ENCODE measurements around the gene ZACN.
"Not testable (repeated sequence)": the region's sequence is repeated elsewhere in the genome, so short reads cannot be mapped to it uniquely, and the experiment has no call there.

Gene ZACN

GRCh38 chr17:76078860-76079534 lies at the start of gene ZACN:
ZACN (plus strand) TSS chr17:76079182; CDS start chr17:76079265, 83 bp downstream.
- no peak for DNase-seq

DNA sequence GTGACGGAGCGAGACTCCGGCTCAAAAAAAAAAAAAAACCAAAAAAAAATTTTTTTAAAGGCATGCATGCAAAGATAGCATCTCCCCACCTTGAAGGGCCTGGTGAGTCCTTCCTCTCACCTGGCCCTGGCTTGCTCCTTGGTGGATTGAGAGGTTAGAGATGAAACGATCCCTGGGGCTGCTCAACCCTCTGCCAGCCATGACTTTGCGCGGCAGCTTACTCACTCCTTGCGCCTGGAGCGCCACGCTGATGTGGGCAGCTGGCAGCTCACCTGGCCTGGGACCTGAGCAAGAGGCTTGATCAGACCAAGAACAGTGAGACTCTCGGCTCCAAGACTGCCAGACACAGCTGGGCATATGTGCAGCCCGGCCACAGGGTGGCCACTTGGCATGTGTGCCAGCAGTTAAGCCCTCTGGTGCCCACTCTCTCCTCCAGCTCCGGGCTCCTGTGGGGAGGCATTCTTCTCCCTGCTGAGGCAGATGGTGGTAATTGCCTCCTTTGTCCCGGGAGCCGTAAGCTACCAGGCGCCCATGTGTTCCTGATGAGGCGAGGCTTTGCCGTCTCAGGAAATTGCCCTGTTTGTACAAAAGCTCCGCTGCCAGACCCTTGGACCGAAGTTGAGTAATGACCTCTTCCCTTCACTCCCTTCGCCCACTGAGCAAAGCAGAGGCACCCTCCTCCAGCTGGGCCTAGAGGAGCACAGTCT lies 46.8 kb upstream of the ZACN start:
- no peak for DNase-seq

GRCh38 chr17:76032780-76033108 lies 46.2 kb upstream of the ZACN start:
- no peak for DNase-seq

DNA sequence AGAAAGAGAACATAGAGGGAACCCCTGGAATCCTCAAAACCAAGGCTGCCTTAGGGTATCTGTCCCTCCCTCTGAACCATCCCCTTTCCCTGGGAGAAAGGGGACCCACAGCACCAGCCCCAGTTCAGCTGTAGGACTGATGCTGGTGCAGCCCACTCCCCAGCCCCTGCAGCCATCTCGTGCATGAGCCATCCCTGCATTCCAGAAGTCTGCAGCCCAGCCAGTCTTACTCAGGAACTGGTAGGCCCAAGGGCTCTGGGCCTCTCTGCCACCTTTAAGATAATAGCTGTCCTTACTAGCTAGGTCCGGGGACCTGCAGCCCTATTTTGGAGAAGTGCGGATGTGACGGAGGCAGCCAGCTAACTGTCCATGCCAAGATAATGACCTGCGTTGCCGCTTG lies 45.8 kb upstream of the ZACN start:
- no peak for DNase-seq

DNA sequence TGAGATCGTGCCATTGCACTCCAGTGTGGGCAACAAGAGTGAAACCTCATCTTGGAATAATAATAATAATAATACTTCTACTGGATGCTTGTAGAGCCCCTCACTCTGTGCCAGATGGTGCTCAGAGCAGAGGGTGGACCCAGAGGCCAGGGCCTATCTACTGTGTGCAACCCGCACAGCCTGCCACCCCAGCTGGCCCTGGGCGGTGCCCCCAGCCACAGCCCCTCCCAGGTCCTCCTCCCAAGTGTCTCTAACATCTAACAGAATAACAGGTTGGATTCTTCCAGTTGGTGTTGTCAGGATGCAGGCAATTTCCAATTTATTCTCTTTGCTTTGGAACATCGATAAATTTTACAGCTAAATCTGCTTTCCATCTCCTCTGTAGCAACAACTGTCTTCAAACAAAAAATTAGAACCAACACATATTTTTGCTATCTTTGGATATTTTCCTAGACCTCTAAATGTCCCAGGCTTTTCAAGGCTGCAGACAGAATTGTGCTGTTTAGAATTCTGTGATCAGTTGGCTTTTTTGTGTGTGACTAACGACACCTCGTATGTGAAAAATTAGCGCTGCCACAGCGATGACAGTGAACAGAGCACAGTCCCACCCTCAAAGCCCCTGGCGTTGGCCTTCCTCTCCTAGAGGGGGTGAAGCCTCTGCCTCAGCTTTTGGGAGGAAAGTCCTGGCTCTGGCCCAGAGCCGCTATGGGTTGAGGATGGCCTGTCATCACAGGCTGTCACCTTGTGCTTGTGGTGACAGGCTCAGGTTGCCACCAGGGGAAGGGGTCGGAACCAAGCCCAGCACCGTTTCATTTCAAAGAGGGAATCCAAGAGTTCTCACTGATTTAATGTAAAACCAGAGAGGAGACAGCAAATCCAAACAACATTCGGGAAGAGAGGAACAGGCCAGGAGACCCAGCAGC lies 44.3 kb upstream of the ZACN start:
- no peak for DNase-seq

DNA sequence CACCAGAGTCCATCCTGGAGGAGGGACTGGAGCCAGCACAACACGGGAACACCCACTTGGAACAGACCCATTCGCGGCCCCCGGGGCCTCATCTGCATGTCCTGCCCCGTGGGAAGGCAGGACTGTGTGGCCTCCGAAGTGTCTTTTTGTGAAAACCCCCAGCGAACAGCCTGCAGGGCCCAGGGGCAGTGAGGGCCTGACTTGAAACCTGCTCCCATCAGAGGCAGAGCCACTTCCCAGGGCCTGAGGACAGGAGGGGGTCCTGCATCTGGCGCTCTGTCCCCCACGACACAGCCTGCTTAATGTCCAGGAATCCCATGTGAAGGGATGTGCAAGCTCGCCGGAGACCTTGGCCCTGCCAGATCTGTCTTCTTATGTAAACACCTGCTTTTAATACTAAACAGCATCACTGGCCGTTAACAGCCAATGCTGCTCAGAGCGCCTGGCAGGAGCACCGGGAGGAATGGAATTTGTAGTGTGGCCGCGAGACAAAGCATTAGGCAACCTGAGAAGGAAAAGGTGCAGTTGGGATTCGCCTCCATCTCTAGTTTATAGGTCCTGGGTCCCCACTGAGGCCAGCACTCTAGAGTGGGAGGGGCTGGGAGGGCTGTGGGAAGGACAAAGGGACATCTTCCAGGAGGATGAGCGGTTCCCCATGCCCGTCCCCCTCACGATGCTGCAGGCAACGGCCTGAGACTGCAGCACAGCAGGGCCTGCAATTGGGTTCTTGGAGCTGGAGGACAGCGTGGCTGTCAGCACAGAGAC lies 42.3 kb upstream of the ZACN start:
- no peak for DNase-seq

DNA sequence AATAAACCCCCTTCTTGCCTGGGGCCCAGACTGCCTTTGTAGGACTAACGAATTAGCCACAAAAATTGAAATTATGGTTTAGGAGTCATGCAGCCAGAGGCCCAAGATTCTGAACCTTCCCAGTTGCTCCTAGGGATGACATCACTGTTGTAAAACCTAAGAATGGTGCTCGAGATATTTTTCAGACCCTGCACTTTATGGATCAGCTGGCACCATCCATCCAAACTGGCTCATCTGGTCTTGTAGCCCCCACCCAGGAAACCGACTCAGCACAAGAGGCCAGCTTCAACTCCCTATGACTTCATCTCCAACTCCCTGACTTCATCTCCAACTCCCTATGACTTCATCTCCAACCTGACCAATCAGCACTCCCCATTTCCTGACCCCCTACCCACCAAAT lies 40.9 kb upstream of the ZACN start:
- no peak for DNase-seq

- DNase-seq: no peak
Measured at GRCh38 chr17:76039121-76039520, 39.9 kb upstream of the ZACN start.

GRCh38 chr17:76040376-76040775 lies 38.6 kb upstream of the ZACN start:
- DNase-seq: no peak

DNA sequence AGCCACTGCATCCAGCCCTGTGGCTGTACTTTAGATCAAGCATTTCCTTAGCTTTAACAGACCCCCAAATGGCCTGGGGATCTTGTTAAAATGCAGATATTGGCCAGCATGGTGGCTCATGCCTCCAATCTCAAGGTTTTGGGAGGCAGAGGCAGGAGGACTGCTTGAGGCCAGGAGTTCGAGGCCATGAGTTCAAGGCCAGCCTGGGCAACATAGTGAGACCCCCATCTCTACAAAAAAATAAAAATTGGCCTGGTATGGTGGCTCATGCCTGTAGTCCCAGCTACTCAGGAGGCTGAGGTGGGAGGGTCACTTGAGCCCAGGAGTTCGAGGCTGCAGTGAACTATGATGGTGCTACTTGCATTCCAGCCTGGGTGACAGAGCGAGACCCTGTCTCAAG lies 36.1 kb upstream of the ZACN start:
- not testable (repeated sequence) for DNase-seq

GRCh38 chr17:76044475-76045007 lies 34.4 kb upstream of the ZACN start:
- DNase-seq: not testable (repeated sequence)

- DNase-seq: no peak
Measured at GRCh38 chr17:76046064-76046463, 32.9 kb upstream of the ZACN start.

DNA sequence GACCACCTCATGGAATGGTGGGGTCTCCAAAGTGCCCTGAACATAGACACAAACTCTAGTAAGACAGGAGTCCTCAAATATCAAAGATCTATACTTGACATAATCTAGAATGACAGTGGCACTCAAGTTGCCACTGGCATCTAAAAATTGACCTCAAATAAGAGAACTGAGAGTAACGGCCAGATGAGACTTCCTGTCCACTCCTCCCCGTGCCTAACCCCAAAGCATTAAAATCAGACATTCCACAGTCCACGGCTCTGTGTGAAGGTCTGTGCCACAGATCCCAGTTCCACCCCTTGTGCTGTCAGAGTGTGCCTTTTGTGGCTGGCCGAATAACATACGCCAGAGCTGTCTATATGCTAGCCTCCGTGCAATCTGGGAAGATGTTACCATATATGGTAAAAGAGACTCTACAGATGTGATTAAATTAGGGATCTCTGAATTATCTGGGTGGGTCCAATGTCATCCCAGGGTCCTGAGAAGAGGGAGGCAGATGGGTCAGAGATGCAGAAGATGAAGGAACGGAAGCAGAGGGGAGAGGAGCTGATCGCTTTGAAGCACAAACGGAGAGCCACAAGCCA lies 30.9 kb upstream of the ZACN start:
- no peak for DNase-seq

DNA sequence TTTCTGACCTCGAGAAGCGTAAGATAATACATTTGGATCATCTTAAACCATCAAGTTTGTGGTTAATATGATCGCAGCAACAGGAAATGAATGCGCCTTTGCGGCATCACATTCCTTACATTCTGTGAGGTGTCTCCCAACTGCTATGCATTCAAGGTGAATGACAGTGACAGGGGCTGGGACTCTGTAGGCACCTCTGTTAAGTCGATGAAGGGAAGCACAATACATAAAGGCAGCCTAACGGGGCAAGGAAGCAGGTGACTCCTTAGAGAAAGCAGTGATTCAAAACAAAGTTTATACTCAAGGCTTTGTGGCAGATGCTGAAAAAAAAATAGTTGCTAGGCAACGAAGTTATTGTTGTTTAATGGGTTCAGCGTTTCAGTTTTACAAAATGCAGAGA lies 30.3 kb upstream of the ZACN start:
- no peak for DNase-seq

GRCh38 chr17:76049239-76049638 lies 29.7 kb upstream of the ZACN start:
- no peak for DNase-seq

- DNase-seq: no peak
Measured at GRCh38 chr17:76049836-76050537, 29.0 kb upstream of the ZACN start.

DNA sequence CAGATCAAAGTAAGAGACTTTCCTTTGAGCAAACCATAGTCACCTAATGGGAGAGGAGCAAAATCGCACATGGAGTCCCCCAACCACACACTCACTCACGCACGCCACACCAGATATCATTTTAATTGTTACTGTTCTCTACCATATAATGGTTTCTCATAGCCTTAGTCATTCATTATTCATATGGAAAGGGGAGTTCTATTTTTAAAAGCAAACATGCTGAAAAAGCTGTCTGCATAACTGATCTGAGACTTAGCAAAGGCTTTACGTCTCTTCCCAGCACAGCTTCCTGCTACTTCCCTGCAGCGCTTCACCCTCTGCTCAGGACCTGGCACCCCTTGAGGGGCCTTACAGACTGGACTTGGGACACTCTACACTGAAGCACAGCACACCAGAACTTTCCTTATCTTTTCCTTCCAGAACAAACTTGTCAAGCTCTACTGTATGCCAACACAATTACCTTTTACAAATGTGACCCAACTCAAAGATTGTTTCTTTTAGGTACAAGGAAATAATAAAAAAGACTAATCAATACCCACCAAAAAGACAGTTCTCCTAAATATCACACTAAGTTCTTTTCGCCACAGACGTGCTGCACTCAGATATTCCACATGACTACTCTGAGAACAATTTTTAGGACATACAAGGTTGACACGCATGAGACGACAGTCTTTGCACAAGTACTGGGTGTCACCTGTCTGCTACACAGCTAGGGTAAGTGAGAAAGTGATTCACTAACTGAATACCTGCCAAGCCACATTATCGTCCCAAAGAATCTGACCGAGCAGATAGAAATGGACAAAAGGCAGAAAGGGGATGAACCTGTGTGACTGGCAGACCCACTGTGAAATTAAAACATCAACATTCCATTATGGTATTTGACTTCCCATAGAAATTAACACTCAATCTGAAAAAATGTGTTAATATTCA lies 28.2 kb upstream of the ZACN start:
- no peak for DNase-seq

DNA sequence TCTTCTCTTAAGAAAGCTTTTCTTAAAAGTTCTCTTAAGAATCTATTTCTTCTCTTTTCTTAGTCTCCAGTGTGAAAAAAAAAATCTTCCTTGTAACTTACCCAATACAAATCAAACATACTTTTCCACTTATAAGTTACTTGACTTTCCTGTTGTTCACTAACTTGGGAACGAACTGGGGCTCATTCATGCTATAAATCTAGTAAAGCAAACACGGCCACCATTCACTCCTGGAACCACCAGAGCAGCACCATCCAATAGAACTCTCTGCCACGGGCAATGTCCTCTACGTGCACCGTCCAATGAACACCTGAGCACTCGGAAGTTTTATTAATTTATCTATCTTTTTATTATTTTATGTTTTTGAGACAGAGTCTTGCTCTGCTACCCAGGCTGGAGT lies 27.4 kb upstream of the ZACN start:
- no peak for DNase-seq

GRCh38 chr17:76053246-76054111 lies 25.5 kb upstream of the ZACN start:
- peak; percentile 58 for DNase-seq

DNA sequence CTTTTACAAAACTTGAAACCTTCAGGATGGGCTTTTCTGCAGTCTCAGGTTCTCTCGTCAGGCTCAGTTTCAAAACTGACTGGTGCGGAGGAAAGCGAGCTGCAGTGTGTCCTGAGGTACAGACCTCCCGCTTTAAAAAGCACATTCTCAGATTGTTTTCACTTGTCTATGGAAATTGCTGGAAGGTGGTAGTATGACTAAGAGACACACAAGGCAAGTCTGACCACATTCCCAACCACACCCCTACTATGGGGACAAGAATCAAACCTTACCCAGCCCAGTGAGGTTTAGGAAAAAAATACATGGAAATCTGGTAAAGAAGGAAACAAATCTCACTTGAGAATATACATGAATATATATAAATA lies 24.9 kb upstream of the ZACN start:
- DNase-seq: no peak
